Measurements from ENCODE around the gene FBXL22.

The FBXL22 gene

GRCh38 chr15:63602595-63602994 is 5.4 kb downstream of the FBXL22 start:
- Histone ChIP-seq H3K9me3 (ENCODE audit: insufficient read depth, low read length) (no peaks in the 10 kb centered on the region), H3K79me2 (ENCODE audit: insufficient read depth, low read length) (no peaks in the 10 kb centered on the region), H2AFZ (ENCODE audit: low read depth, low read length, severe bottlenecking) (no peak overlapping the region), H3K27ac (ENCODE audit: low read depth, low read length) (no peak overlapping the region), H3F3A (ENCODE audit: insufficient read depth) (peaks cover 32% of the 10 kb centered on the region), H3K4me3 (ENCODE audit: insufficient read depth, low read length, poor library complexity, severe bottlenecking) (no peak overlapping the region), H3K27me3 (ENCODE audit: low read length) (no peaks in the 10 kb centered on the region), H4K20me1 (ENCODE audit: low read depth, low read length) (no peaks in the 10 kb centered on the region), H3K36me3 (ENCODE audit: low read length) (no peaks in the 10 kb centered on the region), H3K9ac (ENCODE audit: low read length) (no peak overlapping the region), H3K4me2 (ENCODE audit: low read depth, low read length, poor library complexity, severe bottlenecking) (no peak overlapping the region), H3K9me2 (replicated peaks; ENCODE audit: insufficient read depth, low read length) (no peaks in the 10 kb centered on the region)
- no peak for TF ChIP-seq EZH2phosphoT487 (conservative IDR thresholded peaks at IDR 0.05; ENCODE audit: low read length)
- no peak for TF ChIP-seq CTCF (IDR thresholded peaks at IDR 0.05; ENCODE audit: insufficient read depth, low read length, poor library complexity, severe bottlenecking)

DNA sequence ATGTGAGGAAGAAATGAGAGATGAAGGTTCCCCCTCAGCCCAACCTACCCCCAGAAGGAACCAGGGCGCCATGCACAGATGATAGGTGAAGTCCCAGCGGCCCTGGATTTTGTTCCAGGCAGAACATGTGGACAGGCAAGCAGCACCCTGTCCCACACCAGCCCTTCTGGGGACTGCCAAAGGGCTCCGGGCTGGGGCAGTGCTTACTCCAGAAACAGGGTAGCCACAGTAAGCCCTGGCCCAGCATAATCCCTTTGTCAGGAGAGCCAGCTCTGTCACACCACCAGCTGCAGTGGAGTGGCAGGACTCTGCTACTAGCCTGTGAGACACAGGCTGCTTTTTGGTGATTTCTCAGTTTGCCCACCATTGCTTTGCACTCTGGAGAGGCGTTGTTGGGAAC is 6.3 kb downstream of the FBXL22 start:
- Histone ChIP-seq H3K4me3 (ENCODE audit: insufficient read depth, low read length, poor library complexity, severe bottlenecking) (no peak overlapping the region), H4K20me1 (ENCODE audit: low read depth, low read length) (no peaks in the 10 kb centered on the region), H3K27me3 (ENCODE audit: low read length) (no peaks in the 10 kb centered on the region), H3K4me2 (ENCODE audit: low read depth, low read length, poor library complexity, severe bottlenecking) (no peak overlapping the region), H3K9me3 (ENCODE audit: insufficient read depth, low read length) (no peaks in the 10 kb centered on the region), H3K9me2 (replicated peaks; ENCODE audit: insufficient read depth, low read length) (no peaks in the 10 kb centered on the region), H3K9ac (ENCODE audit: low read length) (no peak overlapping the region), H3K27ac (ENCODE audit: low read depth, low read length) (no peak overlapping the region), H3F3A (ENCODE audit: insufficient read depth) (peaks cover 27% of the 10 kb centered on the region), H2AFZ (ENCODE audit: low read depth, low read length, severe bottlenecking) (no peak overlapping the region), H3K79me2 (ENCODE audit: insufficient read depth, low read length) (no peaks in the 10 kb centered on the region), H3K36me3 (ENCODE audit: low read length) (peaks cover 2% of the 10 kb centered on the region; the same call in 1 of the 2 replicates)
- TF ChIP-seq CTCF (IDR thresholded peaks at IDR 0.05; ENCODE audit: insufficient read depth, low read length, poor library complexity, severe bottlenecking) (no peak), EZH2phosphoT487 (conservative IDR thresholded peaks at IDR 0.05; ENCODE audit: low read length) (no peak)

DNA sequence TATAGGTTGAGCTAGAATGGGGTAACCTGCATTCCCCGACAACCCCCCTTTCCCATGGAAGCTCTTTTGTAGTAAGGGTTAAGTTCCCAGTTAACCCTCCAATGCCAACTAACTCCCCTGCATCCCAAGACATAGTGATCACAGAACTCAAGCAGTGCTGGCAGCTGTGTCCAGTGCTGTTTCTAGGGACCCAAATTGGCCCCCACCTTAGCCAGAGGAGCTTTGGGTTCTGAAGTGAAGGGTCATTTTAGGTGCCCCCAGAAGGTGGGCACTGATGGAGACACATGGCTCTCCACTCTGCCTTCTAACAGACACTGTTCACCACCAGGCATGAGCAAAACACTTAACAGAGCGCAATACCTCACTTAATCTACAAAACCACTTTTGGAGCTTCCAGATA is 7.1 kb downstream of the FBXL22 start:
- no peak for TF ChIP-seq EZH2phosphoT487 (conservative IDR thresholded peaks at IDR 0.05; ENCODE audit: low read length)
- no peak for TF ChIP-seq CTCF (IDR thresholded peaks at IDR 0.05; ENCODE audit: insufficient read depth, low read length, poor library complexity, severe bottlenecking)
- no peak overlapping the region for H3K4me3 ChIP-seq (ENCODE audit: insufficient read depth, low read length, poor library complexity, severe bottlenecking)
- H3K79me2 ChIP-seq (ENCODE audit: insufficient read depth, low read length), result no peaks in the 10 kb centered on the region
- no peaks in the 10 kb centered on the region for H3K9me2 ChIP-seq (replicated peaks; ENCODE audit: insufficient read depth, low read length)
- H3K4me2 ChIP-seq (ENCODE audit: low read depth, low read length, poor library complexity, severe bottlenecking), result no peak overlapping the region
- H3K9me3 ChIP-seq (ENCODE audit: insufficient read depth, low read length), result no peaks in the 10 kb centered on the region
- H3K27ac ChIP-seq (ENCODE audit: low read depth, low read length), result no peak overlapping the region
- no peak overlapping the region for H2AFZ ChIP-seq (ENCODE audit: low read depth, low read length, severe bottlenecking)
- H3K27me3 ChIP-seq (ENCODE audit: low read length), result no peaks in the 10 kb centered on the region
- H3F3A ChIP-seq (ENCODE audit: insufficient read depth), result peaks cover 20% of the 10 kb centered on the region
- H3K36me3 ChIP-seq (ENCODE audit: low read length), result peaks cover 5% of the 10 kb centered on the region; the same call in 1 of the 2 replicates
- no peak overlapping the region for H3K9ac ChIP-seq (ENCODE audit: low read length)
- no peaks in the 10 kb centered on the region for H4K20me1 ChIP-seq (ENCODE audit: low read depth, low read length)

Data from SU-DHL-6 (cell line).